Liver (tissue), 9 donors: Measurements from ENCODE around the gene PPP2CA. TPM values are rescaled to one million over a fixed set of nuclear protein-coding genes. Genes with fewer than 3 reads are reported as not detected.

Experiments
- DNase-seq: peaks from one replicate; pipeline ENCODE4 v3.0.0-alpha.2; 2017; ENCODE audit warnings: low spot score
- H3K27ac ChIP-seq, 2 donors: one replicate each; pipeline ENCODE4 v1.7.0; 2013; ENCODE audit warnings: inconsistent platforms in 2 of 2, low read length in 2 of 2, control low read depth in 1 of 2, low read depth in 1 of 2, mild to moderate bottlenecking in 1 of 2
- H3K27me3 ChIP-seq, 4 donors: one replicate each; pipeline versions ENCODE4 v1.6.1 to v1.7.0; 2013; ENCODE audit warnings: low read length in 3 of 4, inconsistent platforms in 1 of 4, mild to moderate bottlenecking in 1 of 4, moderate library complexity in 1 of 4; ENCODE audit not compliant: control insufficient read depth in 4 of 4, insufficient read depth in 4 of 4
- H3K36me3 ChIP-seq, 4 donors: one replicate each; pipeline versions ENCODE4 v1.6.1 to v1.7.0; 2013; ENCODE audit warnings: low read length in 3 of 4, mild to moderate bottlenecking in 3 of 4, low read depth in 1 of 4, moderate library complexity in 1 of 4; ENCODE audit not compliant: control insufficient read depth in 4 of 4, insufficient read depth in 3 of 4
- H3K4me1 ChIP-seq, 4 donors: one replicate each; pipeline versions ENCODE4 v1.6.1 to v1.7.0; 2013; ENCODE audit warnings: low read length in 3 of 4, mild to moderate bottlenecking in 3 of 4, moderate library complexity in 1 of 4; ENCODE audit not compliant: control insufficient read depth in 4 of 4, insufficient read depth in 4 of 4
- H3K4me3 ChIP-seq, 3 donors: one replicate each; pipeline versions ENCODE4 v1.6.1 to v1.7.0; 2013; ENCODE audit warnings: low read length in 3 of 3, control low read depth in 1 of 3, low read depth in 1 of 3, mild to moderate bottlenecking in 1 of 3
- H3K9ac ChIP-seq, 2 donors: one replicate each; pipeline ENCODE4 v1.7.0; 2013; ENCODE audit warnings: low read length in 2 of 2, mild to moderate bottlenecking in 2 of 2, moderate library complexity in 2 of 2, control low read depth in 1 of 2, low read depth in 1 of 2
- H3K9me3 ChIP-seq, 4 donors: one replicate each; pipeline versions ENCODE4 v1.6.1 to v1.7.0; 2013; ENCODE audit warnings: low read length in 3 of 4; ENCODE audit not compliant: control insufficient read depth in 4 of 4
- ATF3 ChIP-seq: IDR thresholded peaks from 2 replicates; pipeline ENCODE4 v1.6.1; 2016; ENCODE audit warnings: antibody characterized with exemption
- CTCF ChIP-seq: fragments of 150-350 bp; IDR thresholded peaks from 2 replicates; pipeline ENCODE4 v1.5.1; 2017; ENCODE audit warnings: improper control_type of control experiment, low read depth, low read length; ENCODE audit not compliant: missing input control
- EGR1 ChIP-seq, 2 donors: IDR thresholded peaks; 2 replicates each; pipeline ENCODE4 v1.6.1; 2016 to 2018; ENCODE audit warnings: antibody characterized with exemption in 2 of 2, low read depth in 2 of 2
- FOXA1 ChIP-seq: IDR thresholded peaks from 2 replicates; pipeline ENCODE4 v1.6.1; 2016; ENCODE audit warnings: antibody characterized with exemption
- FOXA2 ChIP-seq: IDR thresholded peaks from 2 replicates; pipeline ENCODE4 v1.6.1; 2016; ENCODE audit warnings: antibody characterized with exemption
- GABPA ChIP-seq, 2 donors: IDR thresholded peaks in 1 of 2; conservative IDR thresholded peaks in 1 of 2; 2 replicates each; pipeline ENCODE4 v1.6.1; 2016; ENCODE audit warnings: antibody characterized with exemption in 2 of 2, mild to moderate bottlenecking in 1 of 2, moderate library complexity in 1 of 2
- HNF4A ChIP-seq, 2 donors: conservative IDR thresholded peaks; 2 replicates each; pipeline ENCODE4 v1.6.1; 2016; ENCODE audit warnings: antibody characterized with exemption in 2 of 2, mild to moderate bottlenecking in 2 of 2
- HNF4G ChIP-seq: IDR thresholded peaks from 2 replicates; pipeline ENCODE4 v1.6.1; 2016; ENCODE audit warnings: antibody characterized with exemption
- JUND ChIP-seq, 2 donors: IDR thresholded peaks; 2 replicates each; pipeline ENCODE4 v1.6.1; 2016; ENCODE audit warnings: antibody characterized with exemption in 2 of 2
- MAX ChIP-seq: IDR thresholded peaks from 2 replicates; pipeline ENCODE4 v1.6.1; 2016; ENCODE audit warnings: antibody characterized with exemption
- NR2F2 ChIP-seq: IDR thresholded peaks from 2 replicates; pipeline ENCODE4 v1.6.1; 2016; ENCODE audit warnings: antibody characterized with exemption
- RAD21 ChIP-seq, 2 donors: IDR thresholded peaks; 2 replicates each; pipeline ENCODE4 v1.6.1; 2016; ENCODE audit warnings: antibody characterized with exemption in 2 of 2, mild to moderate bottlenecking in 2 of 2
- REST ChIP-seq: IDR thresholded peaks from 2 replicates; pipeline ENCODE4 v1.6.1; 2016; ENCODE audit warnings: antibody characterized with exemption, mild to moderate bottlenecking
- RXRA ChIP-seq, 2 donors: IDR thresholded peaks; 2 replicates each; pipeline ENCODE4 v1.6.1; 2017 to 2018; ENCODE audit warnings: antibody characterized with exemption in 2 of 2, mild to moderate bottlenecking in 1 of 2
- SP1 ChIP-seq: IDR thresholded peaks from 2 replicates; pipeline ENCODE4 v1.6.1; 2018; ENCODE audit warnings: antibody characterized with exemption, mild to moderate bottlenecking
- TAF1 ChIP-seq: conservative IDR thresholded peaks from 2 replicates; pipeline ENCODE4 v1.6.1; 2016; ENCODE audit warnings: antibody characterized with exemption, mild to moderate bottlenecking
- YY1 ChIP-seq: IDR thresholded peaks from 2 replicates; pipeline ENCODE4 v1.6.1; 2016; ENCODE audit warnings: antibody characterized with exemption, mild to moderate bottlenecking
- ZBTB33 ChIP-seq: IDR thresholded peaks from 2 replicates; pipeline ENCODE4 v1.6.1; 2016; ENCODE audit warnings: antibody characterized with exemption
- WGBS: extraction: QIAGEN DNeasy Blood & Tissue Kit; methylation state at CpG from one replicate; pipeline ENCODE4 v1.1.7; 2013; 5-methylcytosine and 5-hydroxymethylcytosine counted together
- polyA plus RNA-seq, 2 donors: library from polyadenylated mRNA; stranded (reverse) in 1 of 2; unstranded in 1 of 2; fragments of 200-250 nt in 1 of 2; fragments of >200 nt in 1 of 2; fragmentation: Nextera tagmentation in 1 of 2; extraction: Ambion mirVana in 1 of 2; gene quantifications; one replicate each; pipeline versions ENCODE4 v1.2.1 to v1.2.3, GENCODE V29; 2013 to 2015
- total RNA-seq, 2 donors: library from RNA; depleted of rRNA; stranded (reverse); fragments of >200 nt; gene quantifications; one replicate each; pipeline ENCODE4 v1.2.3, GENCODE V29; 2014
- donor health status: healthy.
- donor health status: healthy.
- donor health status: healthy.
- donor health status: healthy.
- donor health status: healthy.

The PPP2CA gene
- total and polyA plus RNA-seq, 4 donors: 43.3 to 71.6 (median 55.1) TPM

GRCh38 chr5:134189031-134189430 lies 36.8 kb downstream of the PPP2CA start:
- TF ChIP-seq CTCF (no peak), ZBTB33 (no peak), FOXA1 (no peak), HNF4G (no peak), ATF3 (no peak), YY1 (no peak), REST (no peak), HNF4A (conservative IDR thresholded peaks at IDR 0.05) (no peak), GABPA (IDR thresholded peaks at IDR 0.05 in 1 of 2, conservative IDR thresholded peaks at IDR 0.05 in 1 of 2) (no peak), RAD21 (IDR thresholded peaks at IDR 0.05) (no peak), EGR1 (IDR thresholded peaks at IDR 0.05; ENCODE audit: low read depth in 2 of 2) (no peak), FOXA2 (no peak), JUND (IDR thresholded peaks at IDR 0.05) (no peak), SP1 (no peak), RXRA (IDR thresholded peaks at IDR 0.05) (no peak), MAX (no peak), TAF1 (no peak)
- H3K27me3 ChIP-seq: no peaks in the 10 kb centered on the region
- no peak for DNase-seq
- no peak overlapping the region for H3K27ac ChIP-seq
- no peak overlapping the region for H3K9ac ChIP-seq
- H3K4me1 ChIP-seq: peaks cover 0 to 2% (median 0%) of the 10 kb centered on the region in 4 donors
- no peak overlapping the region for H3K4me3 ChIP-seq
- H3K9me3 ChIP-seq: no peaks in the 10 kb centered on the region
- WGBS: 67% methylated on average over 3 of the region's 3 CpGs
- H3K36me3 ChIP-seq: no peaks in the 10 kb centered on the region

- Histone ChIP-seq H3K27me3 (no peaks in the 10 kb centered on the region), H3K9ac (no peak overlapping the region), H3K4me3 (no peak overlapping the region), H3K27ac (no peak overlapping the region), H3K4me1 (peaks cover 0 to 2% (median 0%) of the 10 kb centered on the region in 4 donors), H3K9me3 (no peaks in the 10 kb centered on the region), H3K36me3 (no peaks in the 10 kb centered on the region)
- DNase-seq: no peak
- WGBS: 85% methylated on average over 1 of the region's 1 CpG
- no peak for TF ChIP-seq REST
- TF ChIP-seq NR2F2: no peak
- no peak for TF ChIP-seq YY1
- TF ChIP-seq JUND (IDR thresholded peaks at IDR 0.05): no peak
- no peak for TF ChIP-seq MAX
- TF ChIP-seq ATF3: no peak
- no peak for TF ChIP-seq TAF1
- TF ChIP-seq CTCF: no peak
- TF ChIP-seq HNF4G: no peak
These were observed 37.8 kb downstream of the PPP2CA start for GRCh38 chr5:134188092-134188491.
